Measurements from ENCODE around the gene IL33. TPM values are rescaled to one million over a fixed set of nuclear protein-coding genes. Genes with fewer than 3 reads are reported as not detected.
"Not testable (repeated sequence)": the region's sequence is repeated elsewhere in the genome, so short reads cannot be mapped to it uniquely, and the experiment has no call there.

Gene IL33, protein sequence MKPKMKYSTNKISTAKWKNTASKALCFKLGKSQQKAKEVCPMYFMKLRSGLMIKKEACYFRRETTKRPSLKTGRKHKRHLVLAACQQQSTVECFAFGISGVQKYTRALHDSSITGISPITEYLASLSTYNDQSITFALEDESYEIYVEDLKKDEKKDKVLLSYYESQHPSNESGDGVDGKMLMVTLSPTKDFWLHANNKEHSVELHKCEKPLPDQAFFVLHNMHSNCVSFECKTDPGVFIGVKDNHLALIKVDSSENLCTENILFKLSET
- total RNA-seq (9.3 TPM), polyA plus RNA-seq (14.5 TPM)
- long read RNA-seq, donor 1 = 0 reads
- long read RNA-seq, donor 2 = 0 reads
- long read RNA-seq, donor 3, partial matches to known transcripts = 0 of 8 reads
- long read RNA-seq, donor 3, other reads (novel, unspliced or antisense) = 8 of 8 reads
- long read RNA-seq, donor 4 = 0 reads
- long read RNA-seq, donor 5, partial matches to known transcripts = 0 of 1 reads
- long read RNA-seq, donor 5, other reads (novel, unspliced or antisense) = 0 of 1 reads
- long read RNA-seq, donor 6 = 0 reads
- long read RNA-seq, donor 7 = 0 reads
- long read RNA-seq, donor 8 = 0 reads
- long read RNA-seq, donor 9 = 0 reads
- long read RNA-seq, donor 10 = 0 reads

GRCh38 chr9:6215562-6215961 is at the start of gene IL33:
Gene IL33 (plus strand): TSS chr9:6215807. CDS start chr9:6241695, 25,888 bp downstream.
- H3K9me3 ChIP-seq (ENCODE audit: control insufficient read depth in 2 of 2, insufficient read depth in 1 of 2, low read length in 1 of 2) = no peaks in the 10 kb centered on the region
- H3K27ac ChIP-seq (ENCODE audit: low read depth in 1 of 2, low read length in 1 of 2) = no peak within 1 kb of the TSS

DNA sequence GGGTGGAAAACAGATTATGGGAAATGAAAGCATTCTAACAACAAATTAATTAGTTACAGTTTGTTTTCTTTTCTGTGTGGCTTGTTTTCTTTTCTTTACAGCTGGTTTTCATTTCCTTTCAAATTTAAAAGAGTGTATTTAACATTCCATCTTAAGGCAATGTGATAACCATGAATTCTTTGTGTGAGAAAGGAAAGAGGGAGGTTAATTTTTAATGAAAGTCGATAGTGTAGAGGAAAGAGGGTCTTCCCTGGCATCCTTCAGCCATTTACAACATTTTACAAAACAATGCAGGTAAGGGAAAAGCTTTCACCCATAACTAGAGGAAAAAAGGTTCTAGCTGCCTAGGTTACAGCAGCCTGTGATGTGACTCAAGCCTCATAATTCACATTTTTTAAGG is 43.9 kb upstream of the IL33 start:
- no peak for DNase-seq (ENCODE audit: low read depth in 6 of 9, low spot score in 9 of 9)
- no peak overlapping the region for H3K27ac ChIP-seq (ENCODE audit: low read depth in 1 of 2, low read length in 1 of 2)
- H3K4me1 ChIP-seq (ENCODE audit: control insufficient read depth in 2 of 2, insufficient read depth in 2 of 2, low read length in 2 of 2) = no peaks in the 10 kb centered on the region
- 19% methylated on average over 1 of the region's 1 CpG for WGBS
- no peak overlapping the region for H3K4me3 ChIP-seq (ENCODE audit: low read length in 2 of 2)
- H3K36me3 ChIP-seq (ENCODE audit: control insufficient read depth in 2 of 2, insufficient read depth in 2 of 2, low read length in 1 of 2) = no peaks in the 10 kb centered on the region
- peaks cover 0 to 11% of the 10 kb centered on the region in 2 donors for H3K9me3 ChIP-seq (ENCODE audit: control insufficient read depth in 2 of 2, insufficient read depth in 1 of 2, low read length in 1 of 2)
- no peaks in the 10 kb centered on the region for H3K27me3 ChIP-seq (ENCODE audit: control insufficient read depth in 2 of 2, insufficient read depth in 1 of 2, low read length in 1 of 2)

More at GRCh38 chr9:6215562-6215961, at the start of gene IL33:
- no peaks in the 10 kb centered on the region for H3K4me1 ChIP-seq (ENCODE audit: control insufficient read depth in 2 of 2, insufficient read depth in 2 of 2, low read length in 2 of 2)
- H3K27me3 ChIP-seq (ENCODE audit: control insufficient read depth in 2 of 2, insufficient read depth in 1 of 2, low read length in 1 of 2) = peaks cover 0 to 3% of the 10 kb centered on the region in 2 donors
- 93% methylated on average over 3 of the region's 3 CpGs for WGBS
- no peak for DNase-seq (ENCODE audit: low read depth in 6 of 9, low spot score in 9 of 9)
- no peaks in the 10 kb centered on the region for H3K36me3 ChIP-seq (ENCODE audit: control insufficient read depth in 2 of 2, insufficient read depth in 2 of 2, low read length in 1 of 2)
- H3K4me3 ChIP-seq (ENCODE audit: low read length in 2 of 2) = no peak within 1 kb of the TSS

DNA sequence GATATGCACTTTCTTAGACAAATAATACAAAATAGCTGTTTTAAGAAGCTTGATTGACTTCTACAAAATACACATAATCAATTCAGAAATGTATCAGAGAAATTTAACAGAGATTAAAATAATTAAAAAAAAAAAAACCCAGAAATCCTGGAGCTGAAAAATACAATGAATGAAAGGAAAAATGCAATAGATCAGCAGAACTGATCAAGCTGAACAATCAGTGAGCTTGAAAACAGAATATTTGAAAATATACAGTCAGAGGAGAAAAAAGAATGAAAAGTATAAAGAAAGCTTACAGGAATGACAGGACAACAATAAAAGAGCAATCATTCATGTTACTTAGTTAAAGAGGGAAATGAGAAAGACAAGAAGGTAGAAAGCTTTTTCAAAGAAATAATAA is 41.7 kb upstream of the IL33 start:
- no peaks in the 10 kb centered on the region for H3K36me3 ChIP-seq (ENCODE audit: control insufficient read depth in 2 of 2, insufficient read depth in 2 of 2, low read length in 1 of 2)
- H3K4me3 ChIP-seq (ENCODE audit: low read length in 2 of 2) = no peak overlapping the region
- H3K4me1 ChIP-seq (ENCODE audit: control insufficient read depth in 2 of 2, insufficient read depth in 2 of 2, low read length in 2 of 2) = no peaks in the 10 kb centered on the region
- peaks cover 0 to 11% of the 10 kb centered on the region in 2 donors for H3K9me3 ChIP-seq (ENCODE audit: control insufficient read depth in 2 of 2, insufficient read depth in 1 of 2, low read length in 1 of 2)
- H3K27me3 ChIP-seq (ENCODE audit: control insufficient read depth in 2 of 2, insufficient read depth in 1 of 2, low read length in 1 of 2) = no peaks in the 10 kb centered on the region
- H3K27ac ChIP-seq (ENCODE audit: low read depth in 1 of 2, low read length in 1 of 2) = no peak overlapping the region
- no peak for DNase-seq (ENCODE audit: low read depth in 6 of 9, low spot score in 9 of 9)

GRCh38 chr9:6182549-6183226 is 32.9 kb upstream of the IL33 start:
- not testable (repeated sequence) for H3K9me3 ChIP-seq (ENCODE audit: control insufficient read depth in 2 of 2, insufficient read depth in 1 of 2, low read length in 1 of 2); H3K27me3 ChIP-seq (ENCODE audit: control insufficient read depth in 2 of 2, insufficient read depth in 1 of 2, low read length in 1 of 2); H3K36me3 ChIP-seq (ENCODE audit: control insufficient read depth in 2 of 2, insufficient read depth in 2 of 2, low read length in 1 of 2); DNase-seq (ENCODE audit: low read depth in 6 of 9, low spot score in 9 of 9); H3K4me1 ChIP-seq (ENCODE audit: control insufficient read depth in 2 of 2, insufficient read depth in 2 of 2, low read length in 2 of 2); H3K27ac ChIP-seq (ENCODE audit: low read depth in 1 of 2, low read length in 1 of 2); H3K4me3 ChIP-seq (ENCODE audit: low read length in 2 of 2)
- WGBS = 95% methylated on average over 25 of the region's 31 CpGs

DNA sequence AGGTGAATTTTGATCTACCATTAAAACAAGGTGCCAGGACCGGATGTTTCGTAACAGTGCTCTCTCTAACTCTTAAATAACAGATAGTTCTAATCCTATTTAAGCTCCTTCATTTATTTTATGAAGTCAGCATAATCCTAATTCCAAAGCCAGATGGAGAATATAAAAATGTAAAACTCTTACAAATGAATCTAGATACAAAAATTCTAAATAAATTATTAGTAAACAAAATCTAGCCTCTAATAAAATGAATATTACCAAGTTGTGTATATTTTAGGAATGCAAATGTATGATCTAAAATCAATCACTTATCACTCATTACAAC is 32.4 kb upstream of the IL33 start:
- no peaks in the 10 kb centered on the region for H3K9me3 ChIP-seq (ENCODE audit: control insufficient read depth in 2 of 2, insufficient read depth in 1 of 2, low read length in 1 of 2)
- WGBS = 93% methylated on average over 2 of the region's 2 CpGs

DNA sequence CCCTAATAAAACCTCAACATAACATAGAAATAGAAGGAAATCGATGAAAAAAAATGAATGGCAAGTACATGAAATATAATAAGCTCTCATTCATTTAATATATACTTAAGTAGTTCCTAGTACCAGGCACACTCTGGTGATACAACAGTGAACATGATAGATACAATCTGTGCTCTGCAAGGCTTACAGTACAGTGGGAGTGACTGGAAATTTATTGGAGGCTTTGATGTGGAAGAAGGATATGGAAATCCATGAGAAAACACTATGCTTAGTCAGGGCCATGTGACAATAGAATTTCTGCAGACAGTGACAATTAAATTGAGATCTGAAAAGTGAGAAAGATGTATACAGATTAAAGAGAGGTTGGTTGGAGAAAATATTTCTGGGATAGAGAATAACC is 32.0 kb upstream of the IL33 start:
- H3K4me3 ChIP-seq (ENCODE audit: low read length in 2 of 2) = no peak overlapping the region
- no peaks in the 10 kb centered on the region for H3K36me3 ChIP-seq (ENCODE audit: control insufficient read depth in 2 of 2, insufficient read depth in 2 of 2, low read length in 1 of 2)
- H3K4me1 ChIP-seq (ENCODE audit: control insufficient read depth in 2 of 2, insufficient read depth in 2 of 2, low read length in 2 of 2) = no peaks in the 10 kb centered on the region
- no peak overlapping the region for H3K27ac ChIP-seq (ENCODE audit: low read depth in 1 of 2, low read length in 1 of 2)
- H3K27me3 ChIP-seq (ENCODE audit: control insufficient read depth in 2 of 2, insufficient read depth in 1 of 2, low read length in 1 of 2) = no peaks in the 10 kb centered on the region
- 94% methylated on average over 1 of the region's 1 CpG for WGBS
- no peak for DNase-seq (ENCODE audit: low read depth in 6 of 9, low spot score in 9 of 9)
- H3K9me3 ChIP-seq (ENCODE audit: control insufficient read depth in 2 of 2, insufficient read depth in 1 of 2, low read length in 1 of 2) = no peaks in the 10 kb centered on the region

More for the DNA sequence above, 32.4 kb upstream of the IL33 start:
- no peaks in the 10 kb centered on the region for H3K4me1 ChIP-seq (ENCODE audit: control insufficient read depth in 2 of 2, insufficient read depth in 2 of 2, low read length in 2 of 2)
- H3K27me3 ChIP-seq (ENCODE audit: control insufficient read depth in 2 of 2, insufficient read depth in 1 of 2, low read length in 1 of 2) = no peaks in the 10 kb centered on the region
- H3K4me3 ChIP-seq (ENCODE audit: low read length in 2 of 2) = no peak overlapping the region
- no peaks in the 10 kb centered on the region for H3K36me3 ChIP-seq (ENCODE audit: control insufficient read depth in 2 of 2, insufficient read depth in 2 of 2, low read length in 1 of 2)
- no peak overlapping the region for H3K27ac ChIP-seq (ENCODE audit: low read depth in 1 of 2, low read length in 1 of 2)
- DNase-seq (ENCODE audit: low read depth in 6 of 9, low spot score in 9 of 9) = no peak

GRCh38 chr9:6184749-6185645 is 30.6 kb upstream of the IL33 start:
- Histone ChIP-seq H3K27ac (ENCODE audit: low read depth in 1 of 2, low read length in 1 of 2) (no peak overlapping the region), H3K4me1 (ENCODE audit: control insufficient read depth in 2 of 2, insufficient read depth in 2 of 2, low read length in 2 of 2) (no peaks in the 10 kb centered on the region), H3K4me3 (ENCODE audit: low read length in 2 of 2) (no peak overlapping the region), H3K9me3 (ENCODE audit: control insufficient read depth in 2 of 2, insufficient read depth in 1 of 2, low read length in 1 of 2) (no peaks in the 10 kb centered on the region), H3K36me3 (ENCODE audit: control insufficient read depth in 2 of 2, insufficient read depth in 2 of 2, low read length in 1 of 2) (no peaks in the 10 kb centered on the region), H3K27me3 (ENCODE audit: control insufficient read depth in 2 of 2, insufficient read depth in 1 of 2, low read length in 1 of 2) (no peaks in the 10 kb centered on the region)
- DNase-seq (ENCODE audit: low read depth in 6 of 9, low spot score in 9 of 9) = no peak
- WGBS = 84% methylated on average over 5 of the region's 5 CpGs

DNA sequence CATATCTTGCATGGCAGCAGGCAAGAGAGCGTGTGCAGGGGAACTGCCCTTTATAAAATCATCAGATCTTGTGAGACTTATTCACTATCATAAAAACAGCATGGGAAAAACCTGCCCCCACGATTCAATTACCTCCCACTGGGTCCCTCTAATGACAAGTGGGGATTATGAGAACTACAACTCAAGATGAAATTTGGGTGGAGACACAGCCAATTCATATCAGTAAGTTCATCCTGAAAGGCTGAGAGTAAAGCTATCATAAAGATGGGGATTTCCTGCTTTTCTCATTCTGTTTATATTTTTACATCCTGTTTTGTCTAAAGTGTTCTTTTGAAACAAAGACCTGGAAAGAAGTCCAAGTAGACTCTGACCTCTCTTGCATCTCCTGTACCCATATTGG is 28.9 kb upstream of the IL33 start:
- Histone ChIP-seq H3K27me3 (ENCODE audit: control insufficient read depth in 2 of 2, insufficient read depth in 1 of 2, low read length in 1 of 2) (no peaks in the 10 kb centered on the region), H3K36me3 (ENCODE audit: control insufficient read depth in 2 of 2, insufficient read depth in 2 of 2, low read length in 1 of 2) (no peaks in the 10 kb centered on the region), H3K27ac (ENCODE audit: low read depth in 1 of 2, low read length in 1 of 2) (no peak overlapping the region), H3K4me1 (ENCODE audit: control insufficient read depth in 2 of 2, insufficient read depth in 2 of 2, low read length in 2 of 2) (no peaks in the 10 kb centered on the region), H3K4me3 (ENCODE audit: low read length in 2 of 2) (no peak overlapping the region), H3K9me3 (ENCODE audit: control insufficient read depth in 2 of 2, insufficient read depth in 1 of 2, low read length in 1 of 2) (no peaks in the 10 kb centered on the region)
- DNase-seq (ENCODE audit: low read depth in 6 of 9, low spot score in 9 of 9) = no peak
- 85% methylated on average over 2 of the region's 2 CpGs for WGBS
